ENCODE results near the gene CHCT1. TPM values are rescaled to one million over a fixed set of nuclear protein-coding genes. Genes with fewer than 3 reads are reported as not detected.

The CHCT1 gene
- total and polyA plus RNA-seq, 3 donors from 2014 or later: 64.0 to 281 (median 102) TPM

- no peak overlapping the region for H3K27ac ChIP-seq
- no peaks in the 10 kb centered on the region for H3K9me3 ChIP-seq
- WGBS, 2 donors: 91 to 94% methylated on average over 4 of the region's 4 CpGs
- DNase-seq: no peak
- TF ChIP-seq, protein P1, sequence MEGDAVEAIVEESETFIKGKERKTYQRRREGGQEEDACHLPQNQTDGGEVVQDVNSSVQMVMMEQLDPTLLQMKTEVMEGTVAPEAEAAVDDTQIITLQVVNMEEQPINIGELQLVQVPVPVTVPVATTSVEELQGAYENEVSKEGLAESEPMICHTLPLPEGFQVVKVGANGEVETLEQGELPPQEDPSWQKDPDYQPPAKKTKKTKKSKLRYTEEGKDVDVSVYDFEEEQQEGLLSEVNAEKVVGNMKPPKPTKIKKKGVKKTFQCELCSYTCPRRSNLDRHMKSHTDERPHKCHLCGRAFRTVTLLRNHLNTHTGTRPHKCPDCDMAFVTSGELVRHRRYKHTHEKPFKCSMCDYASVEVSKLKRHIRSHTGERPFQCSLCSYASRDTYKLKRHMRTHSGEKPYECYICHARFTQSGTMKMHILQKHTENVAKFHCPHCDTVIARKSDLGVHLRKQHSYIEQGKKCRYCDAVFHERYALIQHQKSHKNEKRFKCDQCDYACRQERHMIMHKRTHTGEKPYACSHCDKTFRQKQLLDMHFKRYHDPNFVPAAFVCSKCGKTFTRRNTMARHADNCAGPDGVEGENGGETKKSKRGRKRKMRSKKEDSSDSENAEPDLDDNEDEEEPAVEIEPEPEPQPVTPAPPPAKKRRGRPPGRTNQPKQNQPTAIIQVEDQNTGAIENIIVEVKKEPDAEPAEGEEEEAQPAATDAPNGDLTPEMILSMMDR (IDR thresholded peaks at IDR 0.05): no peak
- TF ChIP-seq POLR2A (IDR thresholded peaks at IDR 0.05): no peak
- H3K4me1 ChIP-seq: no peaks in the 10 kb centered on the region
- intact Hi-C loops (cut with DNase I; ENCODE audit: low total_unique reads): no loop called here
- H3K4me3 ChIP-seq: no peak overlapping the region
- H3K27me3 ChIP-seq: no peaks in the 10 kb centered on the region
- H3K36me3 ChIP-seq (ENCODE audit: low read depth, missing control alignments): no peaks in the 10 kb centered on the region
Observed at GRCh38 chr17:60455378-60455777, 33.1 kb downstream of the CHCT1 start.

- TF ChIP-seq, protein P1 (IDR thresholded peaks at IDR 0.05): no peak
- TF ChIP-seq POLR2A (IDR thresholded peaks at IDR 0.05): no peak
- H3K27me3 ChIP-seq: no peaks in the 10 kb centered on the region
- no peaks in the 10 kb centered on the region for H3K4me1 ChIP-seq
- intact Hi-C loops (cut with DNase I; ENCODE audit: low total_unique reads): no loop called here
- H3K36me3 ChIP-seq (ENCODE audit: low read depth, missing control alignments): no peaks in the 10 kb centered on the region
- no peak overlapping the region for H3K4me3 ChIP-seq
- no peaks in the 10 kb centered on the region for H3K9me3 ChIP-seq
- DNase-seq: no peak
- WGBS, 2 donors: 100% methylated on average over 2 of the region's 2 CpGs
- H3K27ac ChIP-seq: no peak overlapping the region
Observed at GRCh38 chr17:60457148-60457547, 34.9 kb downstream of the CHCT1 start.

DNA sequence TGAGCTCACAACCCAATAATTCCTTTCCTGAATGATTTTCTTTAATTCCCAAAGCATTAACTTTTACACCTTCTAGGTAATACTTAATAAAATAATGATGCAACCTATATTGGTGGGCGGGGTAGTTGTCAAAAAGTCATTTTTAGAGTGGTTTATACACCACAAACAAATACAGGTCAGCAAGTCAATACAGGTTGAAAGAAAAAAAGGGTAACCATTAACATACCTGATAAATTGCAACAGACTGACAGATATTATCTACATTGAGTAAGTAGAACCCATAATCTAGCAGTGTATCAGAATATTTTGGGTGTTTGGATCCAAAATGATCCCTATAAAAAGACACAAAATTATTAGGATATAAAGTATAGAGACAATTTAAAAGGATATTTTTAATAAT lies 39.3 kb downstream of the CHCT1 start:
- WGBS, 2 donors: 93 to 94% methylated on average over 1 of the region's 1 CpG
- no peak for TF ChIP-seq POLR2A (IDR thresholded peaks at IDR 0.05)
- TF ChIP-seq, protein P1 (IDR thresholded peaks at IDR 0.05): no peak
- no peak for DNase-seq
- peaks cover 5% of the 10 kb centered on the region for H3K4me1 ChIP-seq
- H3K27ac ChIP-seq: no peak overlapping the region
- no peaks in the 10 kb centered on the region for H3K9me3 ChIP-seq
- intact Hi-C loops (cut with DNase I; ENCODE audit: low total_unique reads): no loop called here
- H3K4me3 ChIP-seq: no peak overlapping the region
- no peaks in the 10 kb centered on the region for H3K27me3 ChIP-seq
- H3K36me3 ChIP-seq (ENCODE audit: low read depth, missing control alignments): no peaks in the 10 kb centered on the region

- intact Hi-C loops (cut with DNase I; ENCODE audit: low total_unique reads): no loop called here
- DNase-seq: no peak
- Histone ChIP-seq H3K4me1 (peaks cover 9% of the 10 kb centered on the region), H3K27me3 (no peaks in the 10 kb centered on the region), H3K9me3 (no peaks in the 10 kb centered on the region), H3K36me3 (ENCODE audit: low read depth, missing control alignments) (no peaks in the 10 kb centered on the region), H3K4me3 (no peak overlapping the region), H3K27ac (no peak overlapping the region)
- 55 to 64% methylated on average over 4 of the region's 4 CpGs for WGBS, 2 donors
- no peak for TF ChIP-seq POLR2A (IDR thresholded peaks at IDR 0.05)
- TF ChIP-seq, protein P1 (IDR thresholded peaks at IDR 0.05): no peak
Observed at GRCh38 chr17:60463157-60463835, 41.0 kb downstream of the CHCT1 start.

- Histone ChIP-seq H3K36me3 (ENCODE audit: low read depth, missing control alignments) (no peaks in the 10 kb centered on the region), H3K4me3 (no peak overlapping the region), H3K27me3 (no peaks in the 10 kb centered on the region), H3K9me3 (no peaks in the 10 kb centered on the region), H3K27ac (no peak overlapping the region), H3K4me1 (peaks cover 16% of the 10 kb centered on the region)
- WGBS, 2 donors: 96 to 97% methylated on average over 1 of the region's 1 CpG
- DNase-seq: no peak
- TF ChIP-seq, protein P1 (IDR thresholded peaks at IDR 0.05): no peak
- TF ChIP-seq POLR2A (IDR thresholded peaks at IDR 0.05): no peak
- intact Hi-C loops (cut with DNase I; ENCODE audit: low total_unique reads): no loop called here
Observed at GRCh38 chr17:60464343-60464742, 42.1 kb downstream of the CHCT1 start.
